ENCODE results near the gene IGSF8.
A peak's percentile ranks its signal among the peaks of the same experiment; 100 is the strongest.

The IGSF8 gene

DNA sequence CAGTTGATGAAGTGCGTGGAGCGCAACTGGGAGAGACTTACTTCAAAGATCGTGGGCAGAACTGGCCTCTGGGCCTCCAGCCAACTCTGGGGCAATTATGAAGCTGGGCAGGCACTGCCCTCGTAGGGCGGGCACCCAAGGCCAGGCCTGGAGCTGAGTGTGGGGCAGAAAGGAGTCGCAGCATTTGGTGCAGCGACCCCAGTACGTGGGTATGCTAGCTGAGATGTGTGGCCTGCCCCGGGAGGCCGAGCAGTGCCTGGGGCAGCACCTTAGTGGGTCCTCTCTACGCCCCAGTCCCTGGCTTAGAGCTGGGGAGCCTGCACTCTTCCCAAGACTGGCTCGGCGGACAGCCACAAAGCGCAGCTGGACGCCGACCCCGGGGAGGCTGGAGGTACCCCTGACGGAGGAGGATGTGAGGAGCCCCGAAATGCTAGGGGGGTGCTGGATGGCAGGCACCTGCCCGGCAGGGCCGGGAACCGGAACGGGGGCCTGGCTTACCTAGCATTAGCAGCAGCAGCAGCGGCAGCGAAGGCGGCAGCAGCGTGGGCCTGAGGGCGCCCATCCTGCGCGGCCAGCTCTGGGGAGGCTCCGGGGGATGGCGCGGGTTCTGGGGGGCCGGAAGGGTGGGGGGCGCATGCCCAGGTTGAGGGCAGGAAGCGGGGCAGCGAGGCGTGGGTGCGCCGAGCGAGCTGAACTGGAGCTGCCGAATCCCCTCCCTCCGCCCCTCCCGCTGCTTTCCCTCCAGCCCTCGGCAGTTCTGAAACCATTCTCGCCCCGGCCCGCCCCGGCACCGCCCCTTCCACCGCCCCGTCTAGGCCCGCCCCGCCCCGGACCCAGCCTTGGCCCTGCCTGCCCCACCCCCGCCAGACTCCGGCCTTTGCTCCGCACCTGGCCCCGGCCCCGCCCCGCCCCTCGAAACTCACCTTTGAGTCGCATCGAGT lies at the start of gene IGSF8:
IGSF8 (minus strand) TSS at position 709 of the 941 bp plus-strand sequence; CDS start at position 562, 147 bp downstream.
- H3K9ac ChIP-seq (ENCODE audit: low read depth, low read length): peak within 1 kb of the TSS; percentile 78
- H3K9me3 ChIP-seq (ENCODE audit: control insufficient read depth, insufficient read depth, low read length): no peaks in the 10 kb centered on the region
- no peaks in the 10 kb centered on the region for H3K36me3 ChIP-seq (ENCODE audit: insufficient read depth, low read length)
- peaks cover 34% of the 10 kb centered on the region for H3K4me1 ChIP-seq (ENCODE audit: insufficient read depth, low read length)

DNA sequence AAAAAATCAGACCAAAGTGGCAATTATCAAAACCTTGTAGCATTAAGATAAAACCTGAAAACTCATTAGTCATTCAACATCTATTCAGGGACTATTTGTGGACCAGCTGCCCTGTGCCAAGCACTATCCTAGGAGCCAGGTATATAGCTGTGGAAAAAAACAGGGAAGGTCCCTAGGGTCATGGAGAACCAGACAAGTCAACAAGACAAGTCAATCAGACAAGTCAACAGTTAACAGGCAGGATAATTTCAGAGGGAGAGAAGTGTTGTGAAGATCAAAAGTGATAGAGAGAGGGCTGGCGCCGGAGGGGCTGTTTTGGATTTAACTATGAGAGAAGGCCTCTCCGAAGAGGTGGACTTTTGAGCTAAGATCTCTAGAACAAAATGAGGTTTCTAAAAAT lies 49.7 kb upstream of the IGSF8 start:
- Histone ChIP-seq H3K36me3 (ENCODE audit: insufficient read depth, low read length) (no peaks in the 10 kb centered on the region), H3K9me3 (ENCODE audit: control insufficient read depth, insufficient read depth, low read length) (no peaks in the 10 kb centered on the region), H3K9ac (ENCODE audit: low read depth, low read length) (no peak overlapping the region), H3K4me1 (ENCODE audit: insufficient read depth, low read length) (no peaks in the 10 kb centered on the region)

DNA sequence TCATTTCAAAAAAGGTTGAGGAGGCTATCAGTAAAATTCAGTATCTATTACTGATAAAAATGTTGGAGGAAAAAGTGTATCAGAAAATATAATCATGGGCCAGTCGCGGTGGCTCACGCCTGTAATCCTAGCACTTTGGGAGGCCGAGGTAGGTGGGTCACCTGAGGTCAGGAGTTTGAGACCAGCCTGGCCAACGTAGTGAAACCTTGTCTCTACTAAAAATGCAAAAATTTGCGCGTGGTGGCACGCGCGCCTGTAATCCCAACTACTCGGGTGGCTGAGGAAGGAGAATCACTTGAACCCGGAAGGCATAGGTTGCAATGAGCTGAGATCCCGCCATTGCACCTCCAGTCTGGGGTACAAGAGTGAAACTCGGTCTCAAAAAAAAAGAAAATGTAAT lies 47.7 kb upstream of the IGSF8 start:
- Histone ChIP-seq H3K4me1 (ENCODE audit: insufficient read depth, low read length) (no peaks in the 10 kb centered on the region), H3K9me3 (ENCODE audit: control insufficient read depth, insufficient read depth, low read length) (no peaks in the 10 kb centered on the region), H3K36me3 (ENCODE audit: insufficient read depth, low read length) (no peaks in the 10 kb centered on the region), H3K9ac (ENCODE audit: low read depth, low read length) (no peak overlapping the region)

DNA sequence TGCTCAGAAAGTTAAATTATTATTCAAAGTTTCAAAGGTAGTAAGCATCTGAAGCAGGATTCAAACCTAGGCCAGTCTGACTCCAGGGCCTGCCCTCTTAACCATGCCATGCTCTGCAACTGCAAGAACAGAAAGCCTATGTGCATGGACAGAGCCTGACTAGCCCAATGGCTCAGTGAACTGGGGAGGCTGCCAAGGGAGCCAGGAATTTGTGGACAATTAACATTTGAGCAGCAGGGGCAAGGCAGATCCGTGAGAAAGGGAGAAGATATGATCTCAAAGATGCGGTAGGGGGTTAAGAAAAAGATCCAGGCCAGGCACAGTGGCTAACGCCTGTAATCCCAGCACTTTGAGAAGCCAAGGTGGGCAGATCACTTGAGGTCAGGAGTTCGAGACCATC lies 46.5 kb upstream of the IGSF8 start:
- no peaks in the 10 kb centered on the region for H3K9me3 ChIP-seq (ENCODE audit: control insufficient read depth, insufficient read depth, low read length)
- H3K36me3 ChIP-seq (ENCODE audit: insufficient read depth, low read length): no peaks in the 10 kb centered on the region
- H3K4me1 ChIP-seq (ENCODE audit: insufficient read depth, low read length): no peaks in the 10 kb centered on the region
- no peak overlapping the region for H3K9ac ChIP-seq (ENCODE audit: low read depth, low read length)

DNA sequence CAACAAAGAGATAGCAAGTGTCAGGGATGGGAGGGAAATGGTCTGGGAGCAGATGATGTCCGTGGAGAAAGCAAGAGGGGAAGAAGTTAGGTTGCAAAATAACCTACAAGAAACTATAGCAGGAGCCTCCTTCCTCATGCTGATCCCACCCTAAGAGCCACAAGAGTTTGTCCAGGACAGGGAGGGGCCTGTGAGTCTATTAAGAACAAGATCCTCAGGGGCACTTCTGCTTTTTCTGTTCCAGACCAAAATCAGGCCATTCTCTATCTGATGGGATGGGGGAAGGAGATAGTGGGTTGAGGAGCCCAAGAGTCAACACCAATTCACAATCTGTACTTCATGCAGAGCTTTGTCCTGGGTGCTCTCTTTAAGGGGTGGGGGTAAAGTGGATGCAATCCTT lies 45.3 kb upstream of the IGSF8 start:
- no peaks in the 10 kb centered on the region for H3K4me1 ChIP-seq (ENCODE audit: insufficient read depth, low read length)
- H3K9me3 ChIP-seq (ENCODE audit: control insufficient read depth, insufficient read depth, low read length): no peaks in the 10 kb centered on the region
- 0 out of 2 replicates have a peak, but pooled peaks cover 5% of the 10 kb centered on the region for H3K36me3 ChIP-seq (ENCODE audit: insufficient read depth, low read length)
- H3K9ac ChIP-seq (ENCODE audit: low read depth, low read length): no peak overlapping the region

- H3K36me3 ChIP-seq (ENCODE audit: insufficient read depth, low read length): peaks cover 5% of the 10 kb centered on the region; the same call in 1 of the 2 replicates
- H3K9me3 ChIP-seq (ENCODE audit: control insufficient read depth, insufficient read depth, low read length): no peaks in the 10 kb centered on the region
- H3K4me1 ChIP-seq (ENCODE audit: insufficient read depth, low read length): no peaks in the 10 kb centered on the region
- H3K9ac ChIP-seq (ENCODE audit: low read depth, low read length): no peak overlapping the region
Observed at GRCh38 chr1:160139840-160140239, 41.4 kb upstream of the IGSF8 start.

- Histone ChIP-seq H3K4me1 (ENCODE audit: insufficient read depth, low read length) (no peaks in the 10 kb centered on the region), H3K9me3 (ENCODE audit: control insufficient read depth, insufficient read depth, low read length) (no peaks in the 10 kb centered on the region), H3K9ac (ENCODE audit: low read depth, low read length) (no peak overlapping the region), H3K36me3 (ENCODE audit: insufficient read depth, low read length) (peaks cover 12% of the 10 kb centered on the region)
Observed at GRCh38 chr1:160137216-160137862, 38.9 kb upstream of the IGSF8 start.

- Histone ChIP-seq H3K9me3 (ENCODE audit: control insufficient read depth, insufficient read depth, low read length) (no peaks in the 10 kb centered on the region), H3K36me3 (ENCODE audit: insufficient read depth, low read length) (peaks cover 12% of the 10 kb centered on the region), H3K9ac (ENCODE audit: low read depth, low read length) (no peak overlapping the region), H3K4me1 (ENCODE audit: insufficient read depth, low read length) (no peaks in the 10 kb centered on the region)
Observed at GRCh38 chr1:160136926-160137200, 38.4 kb upstream of the IGSF8 start.

- Histone ChIP-seq H3K4me1 (ENCODE audit: insufficient read depth, low read length) (no peaks in the 10 kb centered on the region), H3K36me3 (ENCODE audit: insufficient read depth, low read length) (peaks cover 12% of the 10 kb centered on the region), H3K9me3 (ENCODE audit: control insufficient read depth, insufficient read depth, low read length) (no peaks in the 10 kb centered on the region), H3K9ac (ENCODE audit: low read depth, low read length) (no peak overlapping the region)
Observed at GRCh38 chr1:160136121-160136925, 37.9 kb upstream of the IGSF8 start.

DNA sequence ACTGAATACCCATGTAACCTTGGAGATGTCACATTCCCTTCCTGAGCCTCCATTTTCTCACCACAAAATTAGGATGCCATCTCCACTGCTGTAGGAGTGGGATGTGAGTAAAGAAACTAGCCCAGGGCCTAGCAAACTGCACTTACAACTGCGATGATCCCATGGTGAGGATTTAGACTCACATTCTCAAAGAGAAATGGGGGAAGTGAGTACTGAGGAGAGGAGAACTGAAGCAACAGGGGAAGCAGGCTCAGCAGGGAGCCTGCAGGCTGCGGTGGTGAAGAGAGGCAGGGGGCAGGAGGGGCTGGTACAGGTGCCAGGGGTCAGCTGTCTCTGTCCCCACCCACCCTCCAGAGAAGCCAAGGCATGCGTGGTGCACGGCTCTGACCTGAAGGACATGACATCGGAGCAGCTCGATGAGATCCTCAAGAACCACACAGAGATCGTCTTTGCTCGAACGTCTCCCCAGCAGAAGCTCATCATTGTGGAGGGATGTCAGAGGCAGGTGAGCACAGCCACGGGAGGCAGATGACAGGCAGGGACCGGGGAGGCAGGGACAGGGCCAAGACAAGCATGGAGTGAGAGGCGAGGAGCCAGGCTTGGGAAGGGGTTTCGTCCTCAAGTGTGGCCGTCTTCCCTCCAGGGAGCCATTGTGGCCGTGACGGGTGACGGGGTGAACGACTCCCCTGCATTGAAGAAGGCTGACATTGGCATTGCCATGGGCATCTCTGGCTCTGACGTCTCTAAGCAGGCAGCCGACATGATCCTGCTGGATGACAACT lies 36.6 kb upstream of the IGSF8 start:
- Histone ChIP-seq H3K4me1 (ENCODE audit: insufficient read depth, low read length) (no peaks in the 10 kb centered on the region), H3K9ac (ENCODE audit: low read depth, low read length) (no peak overlapping the region), H3K36me3 (ENCODE audit: insufficient read depth, low read length) (peaks cover 12% of the 10 kb centered on the region), H3K9me3 (ENCODE audit: control insufficient read depth, insufficient read depth, low read length) (no peaks in the 10 kb centered on the region)

DNA sequence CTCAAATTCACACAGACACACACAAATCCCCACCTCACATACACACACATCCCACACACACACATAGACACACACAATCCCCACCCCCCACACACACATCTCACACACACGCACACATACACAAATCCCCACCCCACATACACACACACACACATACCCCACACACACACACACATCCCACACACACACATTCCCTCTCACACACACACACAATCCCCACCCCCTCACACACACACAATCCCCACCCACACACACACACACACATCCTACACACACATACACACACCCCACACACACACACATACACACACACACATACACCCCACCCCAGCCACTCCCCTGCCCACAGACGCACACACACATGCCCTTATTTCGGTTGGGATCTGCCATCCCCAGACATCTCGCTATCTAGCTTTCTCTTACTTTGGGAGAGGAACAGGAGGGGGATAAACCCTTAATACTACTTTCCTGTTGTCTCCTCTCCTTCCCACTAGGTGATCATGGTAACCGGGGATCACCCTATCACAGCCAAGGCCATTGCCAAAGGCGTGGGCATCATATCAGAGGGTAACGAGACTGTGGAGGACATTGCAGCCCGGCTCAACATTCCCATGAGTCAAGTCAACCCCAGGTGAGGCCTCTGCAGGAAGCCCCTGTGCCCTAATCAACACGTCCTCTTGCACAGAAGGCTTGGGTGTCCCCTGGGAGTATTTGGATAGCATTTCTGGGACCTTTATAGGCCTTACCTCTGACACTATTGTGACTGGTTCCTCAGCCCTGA lies 35.8 kb upstream of the IGSF8 start:
- no peaks in the 10 kb centered on the region for H3K9me3 ChIP-seq (ENCODE audit: control insufficient read depth, insufficient read depth, low read length)
- H3K4me1 ChIP-seq (ENCODE audit: insufficient read depth, low read length): no peaks in the 10 kb centered on the region
- no peak overlapping the region for H3K9ac ChIP-seq (ENCODE audit: low read depth, low read length)
- H3K36me3 ChIP-seq (ENCODE audit: insufficient read depth, low read length): peaks cover 8% of the 10 kb centered on the region

DNA sequence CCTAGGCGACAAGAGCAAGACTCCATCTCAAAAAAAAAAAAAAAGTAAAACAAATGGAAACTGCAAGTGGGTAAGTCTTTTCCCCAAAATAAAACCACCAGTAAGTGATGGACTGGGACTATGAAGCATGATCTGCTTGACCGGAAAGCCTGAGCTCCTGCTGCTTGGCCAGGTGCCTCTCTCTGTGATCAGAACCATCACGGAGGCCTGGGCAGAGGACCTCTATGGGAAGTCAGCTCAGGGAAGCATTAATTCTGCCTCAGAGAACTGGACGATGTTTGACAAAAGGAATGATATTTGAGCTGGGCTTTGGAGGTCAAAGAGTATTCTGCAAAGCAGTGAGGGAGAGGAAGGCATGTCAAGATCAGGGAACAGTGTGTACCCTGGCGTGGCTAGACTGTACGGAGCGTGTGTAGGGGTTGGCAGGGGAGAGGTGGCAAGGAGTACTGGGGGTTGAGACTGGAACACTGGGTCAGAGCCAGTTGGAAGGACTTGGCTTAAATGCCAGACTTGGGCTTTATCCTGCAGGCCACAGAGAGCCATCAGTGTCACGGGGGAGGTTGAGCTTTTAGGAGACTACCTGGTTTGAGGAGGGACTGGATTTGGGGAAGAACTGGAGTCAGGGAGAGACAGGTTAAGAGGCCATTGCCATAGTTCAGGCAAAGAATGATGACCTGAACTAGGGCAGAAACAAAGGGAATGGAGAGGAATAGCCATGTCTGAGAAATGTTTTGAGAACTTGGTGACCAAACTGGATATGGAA lies 33.6 kb upstream of the IGSF8 start:
- Histone ChIP-seq H3K9ac (ENCODE audit: low read depth, low read length) (no peak overlapping the region), H3K4me1 (ENCODE audit: insufficient read depth, low read length) (no peaks in the 10 kb centered on the region), H3K9me3 (ENCODE audit: control insufficient read depth, insufficient read depth, low read length) (no peaks in the 10 kb centered on the region), H3K36me3 (ENCODE audit: insufficient read depth, low read length) (peaks cover 7% of the 10 kb centered on the region; the same call in 1 of the 2 replicates)

- H3K4me1 ChIP-seq (ENCODE audit: insufficient read depth, low read length): no peaks in the 10 kb centered on the region
- H3K9ac ChIP-seq (ENCODE audit: low read depth, low read length): no peak overlapping the region
- peaks cover 7% of the 10 kb centered on the region; the same call in 1 of the 2 replicates for H3K36me3 ChIP-seq (ENCODE audit: insufficient read depth, low read length)
Observed at GRCh38 chr1:160130939-160131338, 32.5 kb upstream of the IGSF8 start.

More at GRCh38 chr1:160130939-160131338, 32.5 kb upstream of the IGSF8 start:
- H3K9me3 ChIP-seq (ENCODE audit: control insufficient read depth, insufficient read depth, low read length): no peaks in the 10 kb centered on the region

All from ES-I3 (cell line).